ENCODE data around the gene DRD4. TPM values are rescaled to one million over a fixed set of nuclear protein-coding genes. Genes with fewer than 3 reads are reported as not detected.

DRD4 gene
- total and polyA plus RNA-seq, 2 of the 8 experiments (the other 6 are each of a cell fraction or from before 2014, with no cell fraction given) = 3.4 to 4.9 TPM

DNA sequence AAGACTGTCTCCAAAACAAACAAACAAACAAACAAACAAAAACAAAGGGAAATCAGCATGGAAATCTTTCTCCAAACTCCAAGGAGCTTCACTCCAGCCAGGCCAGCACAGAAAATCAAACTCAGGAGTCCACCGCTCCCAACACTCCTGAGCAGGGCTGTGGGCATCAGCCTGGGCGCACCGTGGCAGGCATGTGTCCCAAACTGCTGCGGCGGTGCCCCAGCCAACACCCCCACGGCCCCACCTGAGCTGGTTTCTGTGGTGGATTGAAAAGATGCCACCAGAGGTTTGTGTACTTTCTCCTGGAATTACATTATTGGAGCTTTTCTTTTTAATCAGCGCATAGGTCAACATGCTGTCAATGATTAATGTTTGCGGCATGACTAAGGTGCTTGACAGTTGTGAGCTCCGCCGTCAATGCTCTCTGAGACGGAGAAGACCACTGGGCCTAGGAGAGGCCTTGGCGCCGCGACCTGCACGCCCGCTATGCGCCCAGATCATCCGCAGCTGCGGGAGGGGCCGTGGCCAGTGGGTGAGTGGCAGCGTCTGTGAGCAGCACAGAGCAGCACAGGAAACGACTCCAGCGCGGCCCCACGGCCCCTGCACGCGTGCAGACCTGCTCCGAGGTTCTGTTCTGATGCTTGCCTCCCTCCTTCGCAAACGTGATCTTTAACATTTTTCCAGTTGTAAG, 18.1 kb downstream of the DRD4 start:
- no peak overlapping the region for H3K23ac ChIP-seq (ENCODE audit: insufficient read length)
- no peak overlapping the region for H2AK5ac ChIP-seq (ENCODE audit: low read depth, low read length)
- H3K4me2 ChIP-seq (ENCODE audit: insufficient read depth in 1 of 2, low read depth in 2 of 2, low read length in 2 of 2) = no peak overlapping the region
- H4K20me1 ChIP-seq (replicated peaks in 1 of 2; ENCODE audit: control insufficient read depth in 1 of 2, insufficient read depth in 2 of 2, low read length in 2 of 2) = no peaks in the 10 kb centered on the region
- WGBS, 2 experiments (ENCODE audit: extremely low coverage in 1 of 2, insufficient coverage in 1 of 2, insufficient read length in 1 of 2, insufficient replicate concordance in 2 of 2, low coverage in 1 of 2, low lambda C conversion rate in 2 of 2, missing lambda C conversion rate in 1 of 2) = 94% methylated on average over 30 of the region's 30 CpGs; no CpG with 5 or more reads in 1 of the 2 experiments
- H2BK20ac ChIP-seq (ENCODE audit: low read length) = no peak overlapping the region
- H2BK15ac ChIP-seq (ENCODE audit: low read length) = no peak overlapping the region
- H3K4me3 ChIP-seq (ENCODE audit: extremely low read depth in 1 of 4, insufficient read depth in 2 of 4, low read depth in 3 of 4, low read length in 4 of 4) = no peak overlapping the region
- H3K4ac ChIP-seq (replicated peaks; ENCODE audit: insufficient read length, low read depth, low read length) = no peak overlapping the region
- H2BK12ac ChIP-seq (ENCODE audit: low read depth, low read length) = no peak overlapping the region
- ChIA-PET CTCF (ENCODE audit: partially characterized antibody) (interaction anchor here (0.7 to 2.2 kb wide), 13 partner anchors 10 to 108 kb away, joined by 3 to 11 read pairs (median 4); no protein-coding TSS in a partner anchor), POLR2A (ENCODE audit: partially characterized antibody) (interaction anchor here (0.6 to 4.0 kb wide), 9 partner anchors 8 to 154 kb away, joined by 3 to 19 read pairs (median 4); partner anchors contain the start of gene TALDO1)
- no peak overlapping the region for H2BK120ac ChIP-seq (replicated peaks; ENCODE audit: low read depth, low read length)
- H3K36me3 ChIP-seq (ENCODE audit: control insufficient read depth in 2 of 4, insufficient read depth in 4 of 4, low read length in 3 of 4) = peaks cover 0 to 20% (median 10%) of the 10 kb centered on the region in 4 experiments; a peak in 7 of 8 replicates
- H3K79me2 ChIP-seq (ENCODE audit: control insufficient read depth in 1 of 2, insufficient read depth in 2 of 2, low read length in 2 of 2) = no peaks in the 10 kb centered on the region
- no peak overlapping the region for H3K9ac ChIP-seq (replicated peaks in 1 of 4; ENCODE audit: extremely low read depth in 1 of 4, low read depth in 3 of 4, low read length in 3 of 4)
- H3K27me3 ChIP-seq (replicated peaks in 1 of 4; ENCODE audit: control insufficient read depth in 3 of 4, extremely low read depth in 1 of 4, insufficient read depth in 3 of 4, low read length in 3 of 4) = no peaks in the 10 kb centered on the region
- H4K8ac ChIP-seq (ENCODE audit: extremely low read depth, insufficient read depth, low read length) = no peak overlapping the region
- H3K14ac ChIP-seq (ENCODE audit: insufficient read length) = no peak overlapping the region
- no peak overlapping the region for H4K91ac ChIP-seq (replicated peaks; ENCODE audit: insufficient read length, low read length)
- FAIRE-seq = no peak
- H3K23me2 ChIP-seq (ENCODE audit: low read depth, low read length) = no peaks in the 10 kb centered on the region
- H3K18ac ChIP-seq (ENCODE audit: extremely low read depth, low read length) = no peak overlapping the region
- H3K4me1 ChIP-seq (replicated peaks in 1 of 4; ENCODE audit: control insufficient read depth in 3 of 4, insufficient read depth in 4 of 4, low read length in 3 of 4) = no peaks in the 10 kb centered on the region
- no peak overlapping the region for H3K27ac ChIP-seq (ENCODE audit: low read depth, low read length)
- H3K9me3 ChIP-seq (ENCODE audit: insufficient read depth in 2 of 2, low read depth in 1 of 2, low read length in 1 of 2) = no peaks in the 10 kb centered on the region
- H3K56ac ChIP-seq (replicated peaks; ENCODE audit: insufficient read length, low read depth, low read length) = no peak overlapping the region
- H2BK5ac ChIP-seq (ENCODE audit: low read depth, low read length) = no peak overlapping the region
- no peak overlapping the region for H4K5ac ChIP-seq (ENCODE audit: insufficient read length, low read depth, low read length)
- DNase-seq (ENCODE audit: low read depth in 1 of 2, low spot score in 2 of 2) = no peak
- H2AFZ ChIP-seq (ENCODE audit: low read length) = no peak overlapping the region
- no peaks in the 10 kb centered on the region for H3K79me1 ChIP-seq (ENCODE audit: low read depth, low read length)
- no peak for TF ChIP-seq EZH2 (IDR thresholded peaks at IDR 0.05; ENCODE audit: low read depth, low read length, severe bottlenecking)
- TF ChIP-seq GTF2F1 (IDR thresholded peaks at IDR 0.05; ENCODE audit: borderline replicate concordance, low read depth, low read length) = no peak
- TF ChIP-seq ATF2 (IDR thresholded peaks at IDR 0.05; ENCODE audit: low read length) = no peak
- TF ChIP-seq SIN3A (conservative IDR thresholded peaks at IDR 0.05 in 1 of 2, IDR thresholded peaks at IDR 0.05 in 1 of 2; ENCODE audit: low read depth in 1 of 2, low read length in 2 of 2) = no peak
- TF ChIP-seq FOSL1 (IDR thresholded peaks at IDR 0.05; ENCODE audit: insufficient read depth, low read depth, low read length) = no peak
- TF ChIP-seq TAF7 (optimal IDR thresholded peaks at IDR 0.05; ENCODE audit: borderline replicate concordance, low read depth, low read length) = no peak
- no peak for TF ChIP-seq CBX5 (IDR thresholded peaks at IDR 0.05; ENCODE audit: low read depth, low read length)
- TF ChIP-seq, protein P1, sequence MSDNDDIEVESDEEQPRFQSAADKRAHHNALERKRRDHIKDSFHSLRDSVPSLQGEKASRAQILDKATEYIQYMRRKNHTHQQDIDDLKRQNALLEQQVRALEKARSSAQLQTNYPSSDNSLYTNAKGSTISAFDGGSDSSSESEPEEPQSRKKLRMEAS (IDR thresholded peaks at IDR 0.05) = no peak
- TF ChIP-seq POU5F1 (IDR thresholded peaks at IDR 0.05; ENCODE audit: low read depth, low read length) = no peak
- TF ChIP-seq KDM5A (IDR thresholded peaks at IDR 0.05; ENCODE audit: low read length) = no peak
- no peak for TF ChIP-seq POLR2A (IDR thresholded peaks at IDR 0.05; ENCODE audit: control extremely low read depth in 1 of 2, low read depth in 2 of 2, low read length in 2 of 2)

All from H1 (cell line).